Ishikawa (cell line): Measurements from ENCODE around the gene SERPINC1.

Source experiments
- CEBPB ChIP-seq: IDR thresholded peaks from 2 replicates; pipeline ENCODE4 v1.6.1; 2012
- CREB1 ChIP-seq: IDR thresholded peaks from 2 replicates; pipeline ENCODE4 v1.6.1; 2012; ENCODE audit warnings: low read depth
- EGR1 ChIP-seq: IDR thresholded peaks from 2 replicates; pipeline ENCODE4 v1.6.1; 2012
- EP300 ChIP-seq: IDR thresholded peaks from 2 replicates; pipeline ENCODE4 v1.6.1; 2012; ENCODE audit warnings: borderline replicate concordance
- FOXM1 ChIP-seq: IDR thresholded peaks from 2 replicates; pipeline ENCODE4 v1.6.1; 2012; ENCODE audit warnings: low read depth, borderline replicate concordance
- MAX ChIP-seq: IDR thresholded peaks from 2 replicates; pipeline ENCODE4 v1.6.1; 2012
- NFIC ChIP-seq: IDR thresholded peaks from 2 replicates; pipeline ENCODE4 v1.6.1; 2012
- RAD21 ChIP-seq: IDR thresholded peaks from 2 replicates; pipeline ENCODE4 v1.6.1; 2012; ENCODE audit warnings: low read depth
- REST ChIP-seq: IDR thresholded peaks from 2 replicates; pipeline ENCODE4 v1.6.1; 2012; ENCODE audit warnings: low read depth, mild to moderate bottlenecking
- TAF1 ChIP-seq: IDR thresholded peaks from 2 replicates; pipeline ENCODE4 v1.6.1; 2012; ENCODE audit warnings: low read depth, mild to moderate bottlenecking
- TCF12 ChIP-seq: IDR thresholded peaks from 2 replicates; pipeline ENCODE4 v1.6.1; 2012; ENCODE audit warnings: low read depth
- TEAD4 ChIP-seq: IDR thresholded peaks from 2 replicates; pipeline ENCODE4 v1.6.1; 2012
- USF1 ChIP-seq: IDR thresholded peaks from 2 replicates; pipeline ENCODE4 v1.6.1; 2012
- YY1 ChIP-seq: IDR thresholded peaks from 2 replicates; pipeline ENCODE4 v1.6.1; 2012; ENCODE audit warnings: low read depth
- ZBTB7A ChIP-seq: IDR thresholded peaks from 2 replicates; pipeline ENCODE4 v1.6.1; 2012; ENCODE audit warnings: low read depth

Gene SERPINC1

GRCh38 chr1:173917149-173917548, at the start of gene SERPINC1:
Gene SERPINC1 (minus strand): TSS chr1:173917327. CDS start chr1:173917259, 68 bp downstream.
- no peak for TF ChIP-seq CEBPB

GRCh38 chr1:173963477-173963876, 46.4 kb upstream of the SERPINC1 start:
- TF ChIP-seq NFIC (no peak), TEAD4 (no peak), YY1 (no peak), CREB1 (no peak), MAX (no peak), ZBTB7A (no peak), TAF1 (no peak), CEBPB (no peak), FOXM1 (no peak), USF1 (no peak), TCF12 (no peak), RAD21 (no peak)

GRCh38 chr1:173960625-173961024, 43.5 kb upstream of the SERPINC1 start:
- TF ChIP-seq YY1 = no peak

GRCh38 chr1:173954179-173954578, 37.1 kb upstream of the SERPINC1 start:
- TF ChIP-seq RAD21 (no peak), NFIC (no peak), TCF12 (no peak), REST (no peak), CEBPB (no peak), TEAD4 (no peak), EP300 (no peak), EGR1 (no peak), ZBTB7A (no peak), TAF1 (no peak), MAX (no peak), USF1 (no peak), YY1 (no peak), CREB1 (no peak), FOXM1 (no peak)

- TF ChIP-seq REST (no peak), USF1 (no peak), CREB1 (no peak), TCF12 (no peak), FOXM1 (no peak), TAF1 (no peak), ZBTB7A (no peak), EP300 (no peak), NFIC (no peak), RAD21 (no peak), CEBPB (no peak), MAX (no peak), EGR1 (no peak), YY1 (no peak), TEAD4 (no peak)
Observed at GRCh38 chr1:173948594-173948993, 31.5 kb upstream of the SERPINC1 start.

GRCh38 chr1:173946380-173946921, 29.3 kb upstream of the SERPINC1 start:
- no peak for TF ChIP-seq CEBPB
- no peak for TF ChIP-seq YY1
- no peak for TF ChIP-seq TEAD4
- TF ChIP-seq USF1 = no peak
- TF ChIP-seq TAF1 = no peak
- no peak for TF ChIP-seq REST
- TF ChIP-seq TCF12 = no peak
- TF ChIP-seq EP300 = no peak
- TF ChIP-seq NFIC = no peak
- TF ChIP-seq ZBTB7A = no peak
- TF ChIP-seq FOXM1 = no peak
- no peak for TF ChIP-seq CREB1
- no peak for TF ChIP-seq RAD21
- no peak for TF ChIP-seq EGR1
- TF ChIP-seq MAX = no peak
